GM12872 (cell line): ENCODE measurements around the gene HNRNPR.

Experiments used
- TF ChIP-seq, protein P1 (sequence below): IDR thresholded peaks from 3 replicates; pipeline ENCODE4 v1.5.1; 2011; ENCODE audit warnings: low read depth, mild to moderate bottlenecking, low read length, moderate library complexity; ENCODE audit not compliant: insufficient read depth

The HNRNPR gene

DNA sequence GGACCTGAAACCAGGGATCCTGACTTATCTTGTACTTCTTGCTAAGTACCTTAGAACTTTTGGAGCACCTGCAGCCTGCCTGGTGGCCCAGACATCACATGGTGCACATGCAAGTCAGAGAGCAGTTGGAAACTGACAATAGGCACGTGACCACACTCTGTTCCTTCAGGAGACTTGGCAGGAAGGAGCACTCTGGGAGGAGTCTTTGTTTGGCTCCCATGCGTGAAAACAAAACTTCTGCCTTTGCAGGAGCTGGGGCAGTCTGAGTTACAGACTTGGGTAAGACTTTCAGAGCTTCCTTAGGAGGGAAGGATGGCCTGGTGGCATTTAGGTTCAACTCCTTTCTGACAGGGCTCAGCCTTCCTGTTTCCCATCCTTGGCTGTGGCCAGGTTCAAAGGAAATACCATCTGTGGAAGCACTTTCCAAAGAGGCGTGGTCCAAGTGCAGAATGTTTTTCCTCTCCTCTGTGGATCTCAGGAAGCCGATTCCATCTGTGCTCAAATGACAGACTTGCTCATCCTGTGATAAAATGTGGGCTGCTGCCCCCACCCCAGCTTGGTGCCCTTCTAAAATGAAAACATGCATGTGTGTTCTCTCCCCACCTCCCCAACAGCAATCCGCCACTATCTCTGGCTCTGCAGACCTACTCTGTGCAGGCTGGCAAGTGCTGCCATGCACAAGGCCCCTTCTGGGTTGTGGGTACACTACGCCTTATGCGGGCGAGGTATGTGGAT lies 39.7 kb upstream of the HNRNPR start:
- TF ChIP-seq, protein P1, sequence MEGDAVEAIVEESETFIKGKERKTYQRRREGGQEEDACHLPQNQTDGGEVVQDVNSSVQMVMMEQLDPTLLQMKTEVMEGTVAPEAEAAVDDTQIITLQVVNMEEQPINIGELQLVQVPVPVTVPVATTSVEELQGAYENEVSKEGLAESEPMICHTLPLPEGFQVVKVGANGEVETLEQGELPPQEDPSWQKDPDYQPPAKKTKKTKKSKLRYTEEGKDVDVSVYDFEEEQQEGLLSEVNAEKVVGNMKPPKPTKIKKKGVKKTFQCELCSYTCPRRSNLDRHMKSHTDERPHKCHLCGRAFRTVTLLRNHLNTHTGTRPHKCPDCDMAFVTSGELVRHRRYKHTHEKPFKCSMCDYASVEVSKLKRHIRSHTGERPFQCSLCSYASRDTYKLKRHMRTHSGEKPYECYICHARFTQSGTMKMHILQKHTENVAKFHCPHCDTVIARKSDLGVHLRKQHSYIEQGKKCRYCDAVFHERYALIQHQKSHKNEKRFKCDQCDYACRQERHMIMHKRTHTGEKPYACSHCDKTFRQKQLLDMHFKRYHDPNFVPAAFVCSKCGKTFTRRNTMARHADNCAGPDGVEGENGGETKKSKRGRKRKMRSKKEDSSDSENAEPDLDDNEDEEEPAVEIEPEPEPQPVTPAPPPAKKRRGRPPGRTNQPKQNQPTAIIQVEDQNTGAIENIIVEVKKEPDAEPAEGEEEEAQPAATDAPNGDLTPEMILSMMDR = no peak

DNA sequence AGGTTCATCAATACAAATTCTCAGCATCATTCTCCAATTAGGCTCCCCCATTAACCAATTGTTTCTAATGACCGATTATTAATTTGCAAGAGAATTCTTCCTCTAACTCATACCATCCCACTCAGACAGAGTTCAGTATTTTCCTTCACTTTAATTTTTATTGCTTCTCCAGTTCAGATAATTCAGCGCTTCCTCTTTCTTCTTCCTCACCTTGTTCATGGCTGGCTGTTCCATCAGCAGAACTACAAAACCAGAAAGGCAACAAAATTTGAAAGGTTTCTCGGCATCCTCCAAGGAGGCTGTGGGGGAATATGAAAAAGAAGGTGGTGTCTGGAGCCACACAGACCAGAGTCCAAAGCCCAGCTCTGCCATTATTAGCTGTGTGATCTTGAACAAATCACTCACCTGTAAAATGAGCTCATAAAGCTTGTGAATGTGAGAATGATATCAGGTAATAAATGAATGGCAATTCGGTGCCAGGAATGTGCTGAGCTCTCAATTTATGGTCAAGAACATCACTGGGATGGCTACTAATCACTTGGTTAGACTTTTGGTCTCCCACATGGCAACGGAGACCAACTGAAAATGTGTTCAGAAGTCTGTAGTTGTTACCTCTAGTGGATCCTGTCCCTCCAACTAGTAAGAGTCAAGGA lies 37.3 kb upstream of the HNRNPR start:
- TF ChIP-seq, protein P1 = no peak

GRCh38 chr1:23380719-23381118 lies 36.6 kb upstream of the HNRNPR start:
- TF ChIP-seq, protein P1 = no peak

- TF ChIP-seq, protein P1 = no peak
Measured at GRCh38 chr1:23376890-23377811, 33.1 kb upstream of the HNRNPR start.

DNA sequence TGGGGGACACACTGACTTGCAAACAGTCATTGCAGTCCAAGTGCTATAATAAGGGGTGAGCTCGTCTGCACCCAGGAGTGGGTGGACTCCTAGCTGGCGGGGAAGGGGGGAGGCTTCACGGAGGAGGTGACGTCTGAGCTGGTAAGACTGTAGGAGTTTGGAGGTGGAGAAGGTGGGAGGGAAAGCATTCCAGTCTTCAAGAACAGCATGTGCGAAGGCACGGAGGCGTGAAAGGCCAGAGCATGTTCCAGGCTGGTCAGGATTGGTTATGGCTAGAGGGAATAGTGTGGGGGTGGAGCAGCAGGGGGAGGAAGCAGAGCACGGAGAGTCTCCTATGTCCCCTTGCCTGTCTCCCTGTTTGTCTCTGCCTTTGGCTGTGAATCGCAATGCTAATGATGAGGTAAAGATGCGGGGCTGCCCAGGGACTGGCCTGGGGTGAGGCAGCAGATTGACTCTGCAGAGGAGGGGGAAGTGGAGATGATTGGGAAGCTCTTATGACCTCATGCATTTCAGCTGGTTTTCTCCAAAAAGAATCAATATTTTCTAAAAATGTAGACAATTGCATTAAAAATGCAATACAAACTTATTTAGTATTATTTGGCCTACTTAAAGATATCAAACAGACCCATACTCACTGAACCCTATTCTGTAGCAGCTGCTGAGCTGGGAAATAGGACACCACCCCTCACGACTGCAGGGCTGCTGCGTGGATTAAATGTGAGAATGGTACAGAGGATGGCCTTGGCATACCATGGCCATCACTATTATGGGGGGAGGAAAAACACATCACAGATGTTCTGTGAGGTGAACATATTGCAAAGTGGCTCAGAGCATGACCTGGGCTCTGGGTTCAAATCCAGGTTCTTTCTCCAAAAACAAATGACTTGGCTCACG lies 28.1 kb upstream of the HNRNPR start:
- TF ChIP-seq, protein P1 = no peak

- TF ChIP-seq, protein P1 = no peak
Measured at GRCh38 chr1:23370709-23371584, 26.9 kb upstream of the HNRNPR start.
